K562 (cell line): Measurements from ENCODE around the gene GALNT16. TPM values are rescaled to one million over a fixed set of nuclear protein-coding genes. Genes with fewer than 3 reads are reported as not detected.

Experiments
- ATAC-seq: fragments of 200-7000 bp; cut with Tn5 transposase; 3 replicates; pipeline ENCODE4 v1.9.1; 2020; ENCODE audit warnings: moderate library complexity
- BruUV-seq: library from RNA; stranded (reverse); fragments of 400-500 nt; replicated peaks from 2 replicates; lab custom pipeline; 2021; lab: Mats Ljungman, UMichigan
- CTCF ChIA-PET: fragments of 300-600 bp; formaldehyde crosslinking; extraction: SDS; loops from one replicate; lab custom pipeline; 2021; ENCODE audit warnings: low intra/inter-chr PET ratio; lab: Yijun Ruan, JAX
- POLR2A ChIA-PET: fragments of 300-600, 350-650 bp; sonication (Branson Sonifier 250); formaldehyde crosslinking; extraction: SDS; loops from one replicate; lab custom pipeline; 2021; ENCODE audit warnings: antibody characterized with exemption, inconsistent platforms; lab: Yijun Ruan, JAX
- DNase-seq, 4 experiments: peaks; one replicate each; pipeline versions ENCODE4 v3.0.0 to v3.0.0-alpha.2; 2011 to 2018; ENCODE audit warnings: low spot score in 3 of 4, mixed read lengths in 3 of 4; ENCODE audit errors: extremely low read depth in 1 of 4
- FAIRE-seq: peaks from 2 replicates; lab custom pipeline; 2011; peaks lifted over from hg19 to GRCh38; lab: Jason Lieb, UNC
- H2AFZ ChIP-seq: 2 replicates; pipeline ENCODE4 v1.6.0; 2011; ENCODE audit warnings: low read depth, low read length, control low read depth, inconsistent platforms
- H3K27ac ChIP-seq: fragments of 200-600 bp; 3 replicates; pipeline ENCODE4 v1.8.0; 2011; ENCODE audit warnings: low read depth, mild to moderate bottlenecking, control low read depth, inconsistent platforms, low read length, moderate library complexity, mixed read lengths; ENCODE audit errors: extremely low read depth
- H3K27me3 ChIP-seq, 2 experiments: fragments of 300-600 bp in 1 of 2; 2 replicates in 1 of 2; 3 replicates in 1 of 2; pipeline versions ENCODE4 v1.6.0 to v1.8.0; 2011; ENCODE audit warnings: inconsistent platforms in 2 of 2, low read length in 2 of 2, mild to moderate bottlenecking in 1 of 2, mixed read lengths in 1 of 2, moderate library complexity in 1 of 2; ENCODE audit not compliant: control insufficient read depth in 2 of 2, insufficient read depth in 2 of 2
- H3K36me3 ChIP-seq: fragments of 300-600 bp; 3 replicates; pipeline ENCODE4 v1.8.0; 2011; ENCODE audit warnings: mild to moderate bottlenecking, low read length, inconsistent platforms; ENCODE audit not compliant: control insufficient read depth, insufficient read depth
- H3K4me1 ChIP-seq, 2 experiments: fragments of 200-600 bp in 1 of 2; replicated peaks in 1 of 2; 2 replicates in 1 of 2; 3 replicates in 1 of 2; pipeline versions ENCODE4 v1.5.1 to v1.8.0; 2011; ENCODE audit warnings: inconsistent platforms in 2 of 2, low read length in 2 of 2, mild to moderate bottlenecking in 1 of 2, mixed read lengths in 1 of 2, moderate library complexity in 1 of 2; ENCODE audit not compliant: control insufficient read depth in 2 of 2, insufficient read depth in 2 of 2
- H3K4me2 ChIP-seq: 2 replicates; pipeline ENCODE4 v1.6.1; 2011; ENCODE audit warnings: low read length, control low read depth, inconsistent platforms, mixed read lengths; ENCODE audit not compliant: insufficient read depth
- H3K4me3 ChIP-seq: fragments of 200-600 bp; sonication (generic), shearing (Covaris generic); 2 replicates; pipeline ENCODE4 v1.5.1; 2016; ENCODE audit warnings: control low read depth, inconsistent platforms
- H3K79me2 ChIP-seq: fragments of 200-600 bp; 3 replicates; pipeline ENCODE4 v1.8.0; 2011; ENCODE audit warnings: low read length, inconsistent platforms; ENCODE audit not compliant: control insufficient read depth, insufficient read depth
- H3K9ac ChIP-seq, 2 experiments: 2 replicates each; pipeline versions ENCODE4 v1.6.0 to v1.6.1; 2011; ENCODE audit warnings: low read depth in 2 of 2, low read length in 2 of 2, control low read depth in 1 of 2, inconsistent platforms in 1 of 2, mild to moderate bottlenecking in 1 of 2, mixed read lengths in 1 of 2; ENCODE audit not compliant: insufficient read depth in 1 of 2
- H3K9me1 ChIP-seq: one replicate; pipeline ENCODE4 v1.6.0; 2011; ENCODE audit warnings: inconsistent platforms, mild to moderate bottlenecking, low read length, moderate library complexity; ENCODE audit not compliant: control insufficient read depth, insufficient read depth
- H3K9me3 ChIP-seq: replicated peaks from 2 replicates; pipeline ENCODE4 v1.5.1; 2011; ENCODE audit warnings: low read depth, low read length, inconsistent platforms; ENCODE audit not compliant: control insufficient read depth, insufficient read depth
- H4K20me1 ChIP-seq: replicated peaks from 2 replicates; pipeline ENCODE4 v1.6.1; 2011; ENCODE audit warnings: low read length, inconsistent platforms, mixed read lengths; ENCODE audit not compliant: control insufficient read depth, insufficient read depth
- BCL6 ChIP-seq: fragments of 250-450 bp; sonication (Bioruptor Pico); IDR thresholded peaks from 2 replicates; pipeline ENCODE4 v1.4.0; 2020
- GABPB2 ChIP-seq: fragments of 250-450 bp; sonication (Bioruptor Pico); conservative IDR thresholded peaks from 2 replicates; pipeline ENCODE4 v1.5.1; 2021; ENCODE audit warnings: mild to moderate bottlenecking
- HNRNPH1 ChIP-seq: fragments of 200-400 bp; formaldehyde crosslinking; optimal IDR thresholded peaks from 2 replicates; pipeline ENCODE3; 2017; ENCODE audit warnings: low read depth, mild to moderate bottlenecking, low read length, moderate library complexity
- MEF2D ChIP-seq: conservative IDR thresholded peaks from 2 replicates; pipeline ENCODE4 v1.6.1; 2016; ENCODE audit warnings: low read depth, missing genetic modification characterization, missing compliant biosample characterization
- SLC30A9 ChIP-seq: fragments of 250-450 bp; sonication (Bioruptor Pico); IDR thresholded peaks from 2 replicates; pipeline ENCODE4 v1.8.0; 2022; ENCODE audit warnings: mild to moderate bottlenecking, moderate library complexity
- STAG1 ChIP-seq: sonication (generic); formaldehyde crosslinking; IDR thresholded peaks from 2 replicates; pipeline ENCODE4 v1.5.0; 2020; ENCODE audit warnings: missing genetic modification reagents, borderline replicate concordance
- ZNF445 ChIP-seq: fragments of 250-450 bp; sonication (Bioruptor Pico); IDR thresholded peaks from 2 replicates; pipeline ENCODE4 v1.4.0; 2020; ENCODE audit warnings: low read depth, mild to moderate bottlenecking, moderate library complexity
- ZNF75A ChIP-seq: fragments of 450-650 bp; formaldehyde crosslinking; IDR thresholded peaks from 2 replicates; pipeline ENCODE4 v1.4.0; 2020; ENCODE audit warnings: mild to moderate bottlenecking
- ZNF766 ChIP-seq: fragments of 200-800 bp; sonication (Bioruptor generic); conservative IDR thresholded peaks from 2 replicates; pipeline ENCODE4 v1.6.1; 2016; ENCODE audit warnings: missing genetic modification characterization, missing compliant biosample characterization
- WGBS: fragments of 100-300 bp; shearing (Covaris generic); methylation state at CpG from one replicate; pipeline ENCODE4 v1.1.6; 2016; ENCODE audit warnings: low coverage, mixed read lengths; ENCODE audit not compliant: insufficient coverage; ENCODE audit errors: missing lambda C conversion rate; 5-methylcytosine and 5-hydroxymethylcytosine counted together
- in situ Hi-C: fragments of 300-500 bp; cut with MboI; formaldehyde crosslinking; loops from 4 replicates; pipeline ENCODE4 v1.15.0; 2018; ENCODE audit warnings: inconsistent platforms, mixed read lengths
- intact Hi-C: fragments of 100-400 bp; cut with micrococcal nuclease; formaldehyde crosslinking; loops from 2 replicates; pipeline ENCODE4 v1.14.2; 2022
- polyA plus RNA-seq, 8 experiments: library from polyadenylated mRNA; depleted of rRNA in 4 of 8; stranded (reverse) in 5 of 8; unstranded in 3 of 8; fragments of >200 nt; fragmentation: Nextera tagmentation in 2 of 8; fragmentation: Illumina TruSeq in 1 of 8; extraction: Ambion mirVana in 2 of 8; extraction: Trizol in 1 of 8; gene quantifications; 2 replicates each; pipeline versions ENCODE4 v1.2.1 to v1.2.3, GENCODE V29; 2011 to 2014; ENCODE audit warnings: inconsistent platforms in 1 of 8, missing spikeins in 1 of 8
- total RNA-seq, 7 experiments: library from RNA; depleted of rRNA in 6 of 7; stranded (reverse); fragments of >200 nt in 6 of 7; fragmentation: Illumina TruSeq in 2 of 7; extraction: Trizol in 2 of 7; gene quantifications; 2 replicates each; pipeline versions ENCODE4 v1.2.1 to v1.2.3, GENCODE V29; 2011 to 2021; ENCODE audit warnings: low replicate concordance in 1 of 7
- TF ChIP-seq, protein P1 (sequence below): fragments of 250-450 bp; sonication (Bioruptor Pico); IDR thresholded peaks from 2 replicates; pipeline ENCODE4 v1.4.0; 2020; ENCODE audit warnings: mild to moderate bottlenecking, moderate library complexity
- TF ChIP-seq, protein P2 (sequence below): sonication (generic); formaldehyde crosslinking; IDR thresholded peaks from 2 replicates; pipeline ENCODE4 v1.8.1; 2022; ENCODE audit warnings: missing genetic modification reagents
- TF ChIP-seq, protein P3 (sequence below): sonication (generic); formaldehyde crosslinking; IDR thresholded peaks from 2 replicates; pipeline ENCODE4 v1.8.0; 2022; ENCODE audit warnings: missing genetic modification reagents, mild to moderate bottlenecking, borderline replicate concordance
- TF ChIP-seq, protein P4 (sequence below), 2 experiments: IDR thresholded peaks; 2 replicates each; pipeline ENCODE4 v1.6.1; 2011; ENCODE audit warnings: borderline replicate concordance in 1 of 2, control low read depth in 1 of 2, low read depth in 1 of 2, low read length in 1 of 2, mild to moderate bottlenecking in 1 of 2, mixed read lengths in 1 of 2, moderate library complexity in 1 of 2; ENCODE audit not compliant: insufficient read depth in 1 of 2, insufficient read length in 1 of 2, poor library complexity in 1 of 2, severe bottlenecking in 1 of 2; ENCODE audit errors: extremely low read depth in 1 of 2

Gene GALNT16
- total and polyA plus RNA-seq, 9 of the 15 experiments (the other 6 are each of a cell fraction or from before 2014, with no cell fraction given): not detected

DNA sequence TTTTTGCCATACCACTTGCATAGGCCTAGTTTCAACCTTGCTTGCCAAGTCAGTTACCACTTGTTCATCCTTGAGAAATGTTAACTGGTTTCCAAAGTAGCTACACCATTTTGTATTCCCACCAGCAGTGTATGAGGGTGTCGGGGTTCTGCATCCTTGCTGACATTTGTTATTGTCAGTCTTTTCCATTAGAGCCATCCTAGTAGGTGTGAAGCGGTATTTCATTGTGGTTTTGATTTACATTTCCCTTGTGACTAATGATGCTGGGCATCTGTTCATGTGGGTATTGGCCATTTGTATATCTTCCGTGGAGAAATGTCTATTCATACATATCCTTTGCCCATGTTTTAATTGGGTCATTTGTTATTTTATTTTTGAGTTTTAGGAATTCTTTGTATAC, 27.6 kb upstream of the GALNT16 start:
- ChIA-PET POLR2A (no interaction called here), CTCF (no interaction called here)
- H3K9me1 ChIP-seq: no peaks in the 10 kb centered on the region
- no peak overlapping the region for H3K4me2 ChIP-seq
- FAIRE-seq (no peak), DNase-seq (no peak), ATAC-seq (no peak)
- in situ Hi-C loops: no loop called here
- H3K4me1 ChIP-seq: no peaks in the 10 kb centered on the region
- 72% methylated on average over 3 of the region's 3 CpGs for WGBS
- no peaks in the 10 kb centered on the region for H3K27me3 ChIP-seq
- BruUV-seq: no TSS peak
- H3K79me2 ChIP-seq: no peaks in the 10 kb centered on the region
- H2AFZ ChIP-seq: no peak overlapping the region
- H3K9ac ChIP-seq: no peak overlapping the region
- no peak overlapping the region for H3K27ac ChIP-seq
- no peaks in the 10 kb centered on the region for H4K20me1 ChIP-seq
- no peak overlapping the region for H3K4me3 ChIP-seq
- H3K9me3 ChIP-seq: no peaks in the 10 kb centered on the region
- no peaks in the 10 kb centered on the region; the same call in 2 of the 3 replicates for H3K36me3 ChIP-seq
- intact Hi-C loops: no loop called here
- TF ChIP-seq, protein P1, sequence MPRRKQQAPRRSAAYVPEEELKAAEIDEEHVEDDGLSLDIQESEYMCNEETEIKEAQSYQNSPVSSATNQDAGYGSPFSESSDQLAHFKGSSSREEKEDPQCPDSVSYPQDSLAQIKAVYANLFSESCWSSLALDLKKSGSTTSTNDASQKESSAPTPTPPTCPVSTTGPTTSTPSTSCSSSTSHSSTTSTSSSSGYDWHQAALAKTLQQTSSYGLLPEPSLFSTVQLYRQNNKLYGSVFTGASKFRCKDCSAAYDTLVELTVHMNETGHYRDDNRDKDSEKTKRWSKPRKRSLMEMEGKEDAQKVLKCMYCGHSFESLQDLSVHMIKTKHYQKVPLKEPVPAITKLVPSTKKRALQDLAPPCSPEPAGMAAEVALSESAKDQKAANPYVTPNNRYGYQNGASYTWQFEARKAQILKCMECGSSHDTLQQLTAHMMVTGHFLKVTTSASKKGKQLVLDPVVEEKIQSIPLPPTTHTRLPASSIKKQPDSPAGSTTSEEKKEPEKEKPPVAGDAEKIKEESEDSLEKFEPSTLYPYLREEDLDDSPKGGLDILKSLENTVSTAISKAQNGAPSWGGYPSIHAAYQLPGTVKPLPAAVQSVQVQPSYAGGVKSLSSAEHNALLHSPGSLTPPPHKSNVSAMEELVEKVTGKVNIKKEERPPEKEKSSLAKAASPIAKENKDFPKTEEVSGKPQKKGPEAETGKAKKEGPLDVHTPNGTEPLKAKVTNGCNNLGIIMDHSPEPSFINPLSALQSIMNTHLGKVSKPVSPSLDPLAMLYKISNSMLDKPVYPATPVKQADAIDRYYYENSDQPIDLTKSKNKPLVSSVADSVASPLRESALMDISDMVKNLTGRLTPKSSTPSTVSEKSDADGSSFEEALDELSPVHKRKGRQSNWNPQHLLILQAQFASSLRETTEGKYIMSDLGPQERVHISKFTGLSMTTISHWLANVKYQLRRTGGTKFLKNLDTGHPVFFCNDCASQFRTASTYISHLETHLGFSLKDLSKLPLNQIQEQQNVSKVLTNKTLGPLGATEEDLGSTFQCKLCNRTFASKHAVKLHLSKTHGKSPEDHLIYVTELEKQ (CRISPR knock-in tag): no peak
- TF ChIP-seq GABPB2 (CRISPR knock-in tag) (no peak), BCL6 (CRISPR knock-in tag) (no peak), ZNF766 (CRISPR knock-in tag) (no peak), SLC30A9 (CRISPR knock-in tag) (no peak), MEF2D (no peak), ZNF445 (CRISPR knock-in tag) (no peak), ZNF75A (CRISPR knock-in tag) (no peak), HNRNPH1 (no peak), STAG1 (CRISPR knock-in tag) (no peak)
- TF ChIP-seq, protein P2, sequence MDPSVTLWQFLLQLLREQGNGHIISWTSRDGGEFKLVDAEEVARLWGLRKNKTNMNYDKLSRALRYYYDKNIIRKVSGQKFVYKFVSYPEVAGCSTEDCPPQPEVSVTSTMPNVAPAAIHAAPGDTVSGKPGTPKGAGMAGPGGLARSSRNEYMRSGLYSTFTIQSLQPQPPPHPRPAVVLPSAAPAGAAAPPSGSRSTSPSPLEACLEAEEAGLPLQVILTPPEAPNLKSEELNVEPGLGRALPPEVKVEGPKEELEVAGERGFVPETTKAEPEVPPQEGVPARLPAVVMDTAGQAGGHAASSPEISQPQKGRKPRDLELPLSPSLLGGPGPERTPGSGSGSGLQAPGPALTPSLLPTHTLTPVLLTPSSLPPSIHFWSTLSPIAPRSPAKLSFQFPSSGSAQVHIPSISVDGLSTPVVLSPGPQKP: no peak
- TF ChIP-seq, protein P3, sequence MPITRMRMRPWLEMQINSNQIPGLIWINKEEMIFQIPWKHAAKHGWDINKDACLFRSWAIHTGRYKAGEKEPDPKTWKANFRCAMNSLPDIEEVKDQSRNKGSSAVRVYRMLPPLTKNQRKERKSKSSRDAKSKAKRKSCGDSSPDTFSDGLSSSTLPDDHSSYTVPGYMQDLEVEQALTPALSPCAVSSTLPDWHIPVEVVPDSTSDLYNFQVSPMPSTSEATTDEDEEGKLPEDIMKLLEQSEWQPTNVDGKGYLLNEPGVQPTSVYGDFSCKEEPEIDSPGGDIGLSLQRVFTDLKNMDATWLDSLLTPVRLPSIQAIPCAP (CRISPR knock-in tag): no peak
- TF ChIP-seq, protein P4, sequence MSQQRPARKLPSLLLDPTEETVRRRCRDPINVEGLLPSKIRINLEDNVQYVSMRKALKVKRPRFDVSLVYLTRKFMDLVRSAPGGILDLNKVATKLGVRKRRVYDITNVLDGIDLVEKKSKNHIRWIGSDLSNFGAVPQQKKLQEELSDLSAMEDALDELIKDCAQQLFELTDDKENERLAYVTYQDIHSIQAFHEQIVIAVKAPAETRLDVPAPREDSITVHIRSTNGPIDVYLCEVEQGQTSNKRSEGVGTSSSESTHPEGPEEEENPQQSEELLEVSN (IDR thresholded peaks at IDR 0.05; ENCODE audit: borderline replicate concordance in 1 of 2, extremely low read depth in 1 of 2, insufficient read depth in 1 of 2, insufficient read length in 1 of 2, low read depth in 1 of 2, low read length in 1 of 2, poor library complexity in 1 of 2, severe bottlenecking in 1 of 2): no peak
